Fibroblast of peridontal ligament (primary cell): Measurements from ENCODE around the gene TMPRSS3.

Experiments
- DNase-seq: peaks from one replicate; pipeline ENCODE4 v3.0.0-alpha.2; 2010; ENCODE audit errors: extremely low read depth

The TMPRSS3 gene

GRCh38 chr21:42407476-42407875 is 11.6 kb upstream of the TMPRSS3 start:
- DNase-seq: no peak

GRCh38 chr21:42406866-42407265 is 11.0 kb upstream of the TMPRSS3 start:
- no peak for DNase-seq

- DNase-seq: no peak
Measured at GRCh38 chr21:42406201-42406621, 10.4 kb upstream of the TMPRSS3 start.

- DNase-seq: no peak
Measured at GRCh38 chr21:42405064-42406013, 9.5 kb upstream of the TMPRSS3 start.

GRCh38 chr21:42404539-42404938 is 8.7 kb upstream of the TMPRSS3 start:
- no peak for DNase-seq

- no peak for DNase-seq
Measured at GRCh38 chr21:42403611-42404231, 7.9 kb upstream of the TMPRSS3 start, which contains the start of gene UBASH3A. Gene UBASH3A (plus strand): TSS chr21:42403902. CDS start chr21:42403946, 44 bp downstream.

GRCh38 chr21:42401820-42402251 is 6.0 kb upstream of the TMPRSS3 start:
- DNase-seq: no peak

- DNase-seq: no peak
Measured at GRCh38 chr21:42401154-42401553, 5.3 kb upstream of the TMPRSS3 start.

GRCh38 chr21:42400525-42400924 is 4.7 kb upstream of the TMPRSS3 start:
- no peak for DNase-seq

- DNase-seq: no peak
Measured at GRCh38 chr21:42398436-42399028, 2.7 kb upstream of the TMPRSS3 start.

- no peak for DNase-seq
Measured at GRCh38 chr21:42397746-42398394, 2.0 kb upstream of the TMPRSS3 start.

- no peak for DNase-seq
Measured at GRCh38 chr21:42396799-42397745, 1.2 kb upstream of the TMPRSS3 start.

GRCh38 chr21:42395302-42395701 is 550 bp downstream of the TMPRSS3 start:
- no peak for DNase-seq

GRCh38 chr21:42393443-42393950 is 2.4 kb downstream of the TMPRSS3 start:
- no peak for DNase-seq

- no peak for DNase-seq
Measured at GRCh38 chr21:42392731-42393442, 3.0 kb downstream of the TMPRSS3 start.

GRCh38 chr21:42391297-42391696 is 4.6 kb downstream of the TMPRSS3 start:
- DNase-seq: no peak

- DNase-seq: no peak
Measured at GRCh38 chr21:42390696-42391095, 5.2 kb downstream of the TMPRSS3 start.

- no peak for DNase-seq
Measured at GRCh38 chr21:42390193-42390592, 5.7 kb downstream of the TMPRSS3 start.

- no peak for DNase-seq
Measured at GRCh38 chr21:42389449-42389835, 6.4 kb downstream of the TMPRSS3 start.
